HG03175 (cell line): ENCODE measurements around the gene ADAM19.
A peak's percentile ranks its signal among the peaks of the same experiment; 100 is the strongest.

Experiments
- ATAC-seq: cut with Tn5 transposase; IDR thresholded peaks from one replicate; pipeline ENCODE4 v1.9.1; 2021; ENCODE audit warnings: mild to moderate bottlenecking, moderate library complexity; ENCODE audit not compliant: unreplicated experiment

The ADAM19 gene

GRCh38 chr5:157596487-157596886, 20.9 kb upstream of the ADAM19 start:
- peak; percentile 84 for ATAC-seq

DNA sequence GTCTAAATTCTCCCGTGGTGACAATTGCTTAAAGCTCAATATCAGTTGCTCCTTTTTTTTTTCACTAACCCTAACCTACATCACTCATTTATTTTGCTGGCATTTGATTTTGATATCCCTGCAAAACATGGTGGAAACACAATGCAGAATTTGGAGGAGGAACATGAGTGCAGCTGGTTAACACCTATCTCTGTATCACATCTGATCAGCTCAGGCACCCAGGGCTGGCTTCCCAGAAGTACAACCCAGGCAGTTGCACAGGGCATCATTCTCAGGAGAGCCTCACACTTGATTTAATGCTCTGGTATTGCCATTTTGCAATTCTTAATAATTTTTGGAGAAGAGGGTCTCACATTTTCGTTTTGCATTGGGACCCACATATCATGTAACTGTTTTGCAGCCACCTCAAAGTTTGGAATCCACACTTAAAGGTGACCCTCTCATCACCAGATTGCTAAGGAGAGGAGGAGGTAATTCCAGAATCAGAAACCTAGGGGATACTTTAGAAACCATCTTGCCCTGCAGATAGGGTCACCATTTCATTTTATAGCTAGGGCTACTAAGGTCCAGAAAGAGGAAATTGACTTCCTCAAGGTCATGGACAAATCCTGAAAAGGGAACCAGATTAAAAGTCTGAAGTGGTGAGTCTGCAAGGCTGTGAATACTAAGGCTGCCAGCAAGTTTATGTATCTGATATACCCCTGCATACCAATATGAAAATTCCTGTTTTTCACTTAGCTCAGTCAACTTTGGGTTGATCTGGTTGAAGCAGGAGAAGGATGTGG, 19.3 kb upstream of the ADAM19 start:
- no peak for ATAC-seq

- ATAC-seq, result no peak
Measured at GRCh38 chr5:157594257-157594656, 18.7 kb upstream of the ADAM19 start.

- no peak for ATAC-seq
Measured at GRCh38 chr5:157593052-157593757, 17.6 kb upstream of the ADAM19 start.

GRCh38 chr5:157592594-157592993, 17.0 kb upstream of the ADAM19 start:
- ATAC-seq, result no peak

- no peak for ATAC-seq
Measured at GRCh38 chr5:157590478-157590877, 14.9 kb upstream of the ADAM19 start.

DNA sequence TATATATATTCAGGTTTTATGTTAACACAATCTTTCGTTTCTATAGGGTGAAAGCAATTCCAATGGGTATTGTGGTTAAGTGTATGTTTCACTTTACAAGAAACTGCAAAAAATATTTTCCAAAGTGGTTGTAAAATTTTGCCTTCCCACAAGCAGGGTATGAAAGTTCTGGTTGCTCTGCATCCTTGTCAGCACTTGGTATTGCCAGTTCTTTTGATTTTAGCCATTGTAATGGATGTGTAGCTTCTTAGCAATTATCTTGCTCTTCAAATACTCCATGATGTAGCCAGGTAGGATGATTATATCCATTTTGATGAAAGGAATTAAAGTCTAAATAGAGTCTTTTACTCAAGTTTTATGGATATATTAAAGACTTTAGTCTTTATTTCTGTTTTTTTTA, 9.1 kb upstream of the ADAM19 start:
- ATAC-seq, result no peak

GRCh38 chr5:157582731-157583620, 7.4 kb upstream of the ADAM19 start:
- ATAC-seq, result no peak

GRCh38 chr5:157581901-157582300, 6.3 kb upstream of the ADAM19 start:
- no peak for ATAC-seq

GRCh38 chr5:157578079-157578780, 2.7 kb upstream of the ADAM19 start:
- ATAC-seq, result no peak

GRCh38 chr5:157576678-157577077, 1.1 kb upstream of the ADAM19 start:
- no peak for ATAC-seq

DNA sequence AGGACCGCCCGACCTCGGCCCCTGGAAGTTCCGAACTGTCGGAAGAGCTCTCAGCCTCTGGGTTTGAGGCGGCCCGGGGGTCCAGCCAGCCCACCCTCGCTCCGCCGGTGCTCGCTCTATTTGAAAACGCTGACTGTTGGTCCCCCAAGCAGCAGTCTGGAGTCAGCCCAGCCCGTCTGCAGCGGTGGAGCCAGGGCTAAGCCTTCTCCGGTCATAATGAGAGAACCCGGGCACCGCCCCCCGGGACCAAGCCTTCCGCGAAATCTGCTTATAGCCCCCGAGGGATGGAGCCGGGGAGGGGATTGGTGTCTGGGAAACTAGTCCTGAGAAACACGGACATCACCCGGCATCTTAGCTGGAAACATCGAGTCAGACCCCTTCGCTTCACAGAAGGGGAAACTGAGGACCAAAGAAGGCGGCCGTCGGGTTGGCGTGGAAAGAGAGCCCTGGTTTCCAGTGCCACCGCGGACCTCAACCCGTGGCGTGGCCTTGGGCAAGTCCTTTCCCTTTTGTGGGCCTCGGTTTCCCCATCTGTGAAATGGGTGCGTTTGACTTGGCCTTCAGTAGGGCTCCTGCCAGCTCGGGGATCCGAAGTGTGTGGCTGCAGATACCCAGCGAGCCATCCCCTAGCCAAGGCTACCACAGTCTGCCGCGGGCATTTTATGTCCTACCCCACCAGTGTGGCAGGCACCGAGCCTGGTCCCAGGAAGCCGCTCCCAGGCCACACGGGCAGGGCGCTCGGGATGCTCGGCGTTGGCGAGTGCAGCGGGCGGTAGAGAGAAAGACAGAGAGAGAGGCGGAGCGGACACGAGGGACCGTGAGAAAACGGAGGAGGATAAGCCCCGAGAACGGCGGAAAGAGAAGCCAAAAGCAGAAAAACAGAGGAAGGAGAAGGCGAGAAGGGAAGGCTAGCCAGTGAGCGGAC, 857 bp downstream of the ADAM19 start:
- ATAC-seq, result no peak

DNA sequence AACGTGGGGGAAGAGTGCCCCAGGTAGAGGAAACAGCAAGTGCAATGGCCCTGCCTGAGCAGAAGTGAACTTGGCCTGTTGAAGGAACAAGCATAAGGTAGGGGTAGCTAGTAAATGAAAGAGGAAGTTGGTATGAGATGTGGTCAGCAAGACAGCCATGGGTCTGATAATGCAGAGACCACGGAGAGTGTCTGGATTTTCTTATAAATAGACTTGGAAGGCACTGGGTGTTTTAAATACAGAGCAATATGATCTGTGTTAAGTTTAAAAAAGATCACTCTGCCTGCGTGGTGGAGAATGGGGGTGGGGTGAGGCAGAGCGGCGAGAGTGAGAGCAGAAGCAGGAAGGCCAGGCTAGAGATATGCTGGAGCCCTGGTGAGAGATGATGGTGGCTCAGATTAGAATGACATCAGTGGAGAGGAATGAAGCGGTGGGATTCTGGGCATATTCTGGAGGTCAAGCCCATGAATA, 4.2 kb downstream of the ADAM19 start:
- peak; percentile 95 for ATAC-seq

- ATAC-seq, result peak; percentile 6
Measured at GRCh38 chr5:157570531-157571200, 4.9 kb downstream of the ADAM19 start.

GRCh38 chr5:157568720-157569119, 6.9 kb downstream of the ADAM19 start:
- no peak for ATAC-seq

GRCh38 chr5:157568222-157568621, 7.4 kb downstream of the ADAM19 start:
- no peak for ATAC-seq

GRCh38 chr5:157566902-157567489, 8.6 kb downstream of the ADAM19 start:
- ATAC-seq, result no peak

- ATAC-seq, result no peak
Measured at GRCh38 chr5:157563929-157564716, 11.5 kb downstream of the ADAM19 start.
